GM23248 (cell line): ENCODE results near the gene SLC6A18. TPM values are rescaled to one million over a fixed set of nuclear protein-coding genes. Genes with fewer than 3 reads are reported as not detected.

Source experiments
- DNase-seq: peaks from one replicate; pipeline ENCODE4 v3.0.0-alpha.2; 2015
- H2AFZ ChIP-seq: fragments of 200-600 bp; sonication (generic); 2 replicates; pipeline ENCODE4 v1.6.1; 2016; ENCODE audit warnings: antibody characterized with exemption
- H3F3A ChIP-seq: fragments of 200-600 bp; sonication (generic); 2 replicates; pipeline ENCODE4 v1.6.1; 2016; ENCODE audit warnings: mild to moderate bottlenecking, antibody characterized with exemption, mixed run types; ENCODE audit not compliant: insufficient read depth
- H3K27ac ChIP-seq: fragments of 200-600 bp; sonication (generic); 2 replicates; pipeline ENCODE4 v1.5.1; 2016; ENCODE audit warnings: mild to moderate bottlenecking
- H3K27me3 ChIP-seq: fragments of 200-600 bp; sonication (generic); replicated peaks from 2 replicates; pipeline ENCODE4 v1.6.1; 2016; ENCODE audit warnings: mild to moderate bottlenecking; ENCODE audit not compliant: insufficient read depth
- H3K36me3 ChIP-seq: fragments of 200-600 bp; sonication (generic); 2 replicates; pipeline ENCODE4 v1.6.1; 2016; ENCODE audit warnings: low read depth, mild to moderate bottlenecking
- H3K4me1 ChIP-seq: fragments of 200-600 bp; sonication (generic); 2 replicates; pipeline ENCODE4 v1.6.1; 2016; ENCODE audit warnings: mild to moderate bottlenecking; ENCODE audit not compliant: insufficient read depth
- H3K4me2 ChIP-seq: fragments of 200-600 bp; sonication (generic); one replicate; pipeline ENCODE4 v1.6.1; 2016; ENCODE audit warnings: mild to moderate bottlenecking; ENCODE audit not compliant: unreplicated experiment
- H3K4me3 ChIP-seq: fragments of 200-600 bp; sonication (generic); 2 replicates; pipeline ENCODE4 v1.5.1; 2016; ENCODE audit warnings: mild to moderate bottlenecking
- H3K79me2 ChIP-seq: fragments of 200-600 bp; sonication (generic); 2 replicates; pipeline ENCODE4 v1.6.1; 2016; ENCODE audit warnings: mild to moderate bottlenecking; ENCODE audit not compliant: insufficient read depth
- H3K9ac ChIP-seq: fragments of 200-600 bp; sonication (generic); 2 replicates; pipeline ENCODE4 v1.6.1; 2016; ENCODE audit warnings: mild to moderate bottlenecking
- H3K9me2 ChIP-seq: fragments of 200-600 bp; sonication (generic); 2 replicates; pipeline ENCODE4 v1.6.1; 2016; ENCODE audit warnings: mixed run types, mild to moderate bottlenecking, moderate library complexity; ENCODE audit not compliant: insufficient read depth
- H3K9me3 ChIP-seq: fragments of 200-600 bp; sonication (generic); one replicate; pipeline ENCODE4 v1.6.1; 2017; ENCODE audit warnings: low read depth
- H4K20me1 ChIP-seq: fragments of 200-600 bp; sonication (generic); 2 replicates; pipeline ENCODE4 v1.6.0; 2016; ENCODE audit not compliant: insufficient read depth
- EZH2 ChIP-seq: fragments of 200-600 bp; sonication (generic); IDR thresholded peaks from 2 replicates; pipeline ENCODE4 v1.6.1; 2018; ENCODE audit warnings: antibody characterized with exemption, mild to moderate bottlenecking; ENCODE audit not compliant: insufficient read depth, poor library complexity, severe bottlenecking
- EZH2phosphoT487 ChIP-seq: fragments of 200-600 bp; sonication (generic); IDR thresholded peaks from 2 replicates; pipeline ENCODE4 v1.6.1; 2018; ENCODE audit warnings: antibody characterized with exemption, moderate library complexity, mild to moderate bottlenecking, low read depth; ENCODE audit not compliant: insufficient read depth
- WGBS, 2 experiments: methylation state at CpG; one replicate each; pipeline ENCODE4 v1.1.6; 2015 to 2017; ENCODE audit warnings: low lambda C conversion rate in 2 of 2, low coverage in 1 of 2; ENCODE audit errors: missing lambda C conversion rate in 2 of 2; 5-methylcytosine and 5-hydroxymethylcytosine counted together
- in situ Hi-C: fragments of 300-500 bp; cut with MboI; formaldehyde crosslinking; loops from 2 replicates; pipeline ENCODE4 v1.15.0; 2020
- polyA plus RNA-seq: library from polyadenylated mRNA; unstranded; fragments of >200 nt; fragmentation: Nextera tagmentation; extraction: Ambion mirVana; gene quantifications from 2 replicates; pipeline ENCODE4 v1.2.1, GENCODE V29; 2016
- total RNA-seq: library from RNA; depleted of rRNA; stranded (reverse); fragments of >200 nt; shearing (Covaris generic); gene quantifications from 2 replicates; pipeline ENCODE4 v1.2.3, GENCODE V29; 2014

Gene SLC6A18
- total and polyA plus RNA-seq, 2 experiments from 2014 or later = not detected

- Histone ChIP-seq H2AFZ (no peak overlapping the region), H3K27me3 (no peaks in the 10 kb centered on the region), H3K9me2 (no peaks in the 10 kb centered on the region), H3K9me3 (no peaks in the 10 kb centered on the region), H4K20me1 (no peaks in the 10 kb centered on the region), H3K79me2 (no peaks in the 10 kb centered on the region), H3F3A (no peaks in the 10 kb centered on the region), H3K4me2 (no peak overlapping the region), H3K36me3 (no peaks in the 10 kb centered on the region), H3K9ac (no peak overlapping the region), H3K4me3 (no peak overlapping the region), H3K4me1 (no peaks in the 10 kb centered on the region), H3K27ac (no peak overlapping the region)
- WGBS, 2 experiments = 41 to 47% methylated on average over 22 of the region's 22 CpGs
- no peak for DNase-seq
- no peak for TF ChIP-seq EZH2phosphoT487
- no peak for TF ChIP-seq EZH2
- in situ Hi-C loops = no loop called here
Observed at GRCh38 chr5:1239505-1240251, 14.5 kb downstream of the SLC6A18 start.

DNA sequence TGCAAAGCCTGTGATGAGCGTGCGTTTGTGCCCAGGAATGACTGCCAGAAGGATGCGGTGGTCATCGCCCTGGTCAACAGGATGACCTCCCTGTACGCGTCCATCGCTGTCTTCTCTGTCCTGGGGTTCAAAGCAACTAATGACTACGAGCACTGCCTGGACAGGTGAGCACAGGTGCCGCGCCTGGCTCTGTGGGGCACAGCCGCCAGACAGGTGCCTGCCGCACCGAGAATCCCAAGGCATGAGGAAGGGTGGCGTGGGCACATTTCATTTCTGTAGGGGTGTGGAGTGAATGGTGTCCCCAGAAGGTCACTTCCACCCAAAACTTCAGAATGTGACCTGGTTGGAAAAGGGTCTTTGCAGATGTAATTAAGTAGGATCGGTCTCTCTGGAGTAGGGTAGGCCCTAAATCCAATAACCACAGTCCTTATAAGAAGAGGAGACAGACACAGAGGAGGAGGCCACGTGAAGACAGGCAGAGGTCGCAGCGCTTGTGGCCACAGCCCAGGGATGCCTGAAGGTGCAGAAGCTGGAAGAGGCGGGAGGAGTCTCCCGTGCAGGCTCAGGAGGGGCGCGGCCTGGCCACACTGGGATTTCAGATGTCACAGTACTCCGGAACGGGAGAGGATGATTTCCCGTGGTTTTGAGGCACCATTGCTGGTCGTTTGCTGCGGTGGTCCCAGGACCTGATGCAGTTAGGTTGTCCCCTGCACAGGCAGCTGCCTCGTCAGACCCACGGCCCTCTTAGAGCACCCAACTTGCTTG is 15.5 kb downstream of the SLC6A18 start:
- WGBS, 2 experiments = 62 to 65% methylated on average over 28 to 29 of the region's 29 CpGs
- no peaks in the 10 kb centered on the region for H3F3A ChIP-seq
- no peak overlapping the region for H2AFZ ChIP-seq
- H3K9ac ChIP-seq = no peak overlapping the region
- H3K36me3 ChIP-seq = no peaks in the 10 kb centered on the region
- no peak overlapping the region for H3K27ac ChIP-seq
- H3K9me2 ChIP-seq = no peaks in the 10 kb centered on the region
- no peaks in the 10 kb centered on the region for H3K4me1 ChIP-seq
- H3K27me3 ChIP-seq = no peaks in the 10 kb centered on the region
- H3K4me3 ChIP-seq = no peak overlapping the region
- no peaks in the 10 kb centered on the region for H3K79me2 ChIP-seq
- TF ChIP-seq EZH2 = no peak
- no peak overlapping the region for H3K4me2 ChIP-seq
- no peaks in the 10 kb centered on the region for H4K20me1 ChIP-seq
- no peak for DNase-seq
- in situ Hi-C loops = no loop called here
- H3K9me3 ChIP-seq = no peaks in the 10 kb centered on the region

DNA sequence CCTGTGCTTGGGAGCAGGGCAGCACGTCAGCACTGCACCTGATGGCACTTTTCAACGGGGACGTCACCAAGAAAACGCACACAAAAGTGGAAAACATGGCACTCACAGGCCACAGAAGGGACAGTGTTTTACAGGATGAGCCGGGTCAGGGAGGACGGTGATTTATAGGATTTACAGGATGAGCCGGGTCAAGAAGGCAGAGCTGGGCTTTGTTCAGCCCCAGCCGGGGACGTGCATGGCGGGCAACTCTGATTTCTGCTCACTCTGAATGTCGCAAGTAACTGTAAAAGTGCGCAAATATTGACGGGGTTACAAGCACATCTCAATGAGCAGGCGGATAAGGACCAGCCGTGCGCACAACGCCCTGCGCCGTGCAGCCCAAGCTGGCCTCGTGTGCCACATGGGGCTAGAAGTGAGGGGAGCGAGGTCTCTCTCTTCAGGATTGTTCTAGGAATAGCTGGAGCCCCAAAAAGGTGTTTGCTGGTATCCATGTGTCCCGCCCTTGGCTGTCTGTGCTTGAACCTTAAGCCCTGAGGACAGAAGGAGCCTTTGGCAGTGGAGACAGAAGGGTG is 16.4 kb downstream of the SLC6A18 start:
- TF ChIP-seq EZH2 (no peak), EZH2phosphoT487 (no peak)
- WGBS, 2 experiments = 60 to 63% methylated on average over 22 of the region's 22 CpGs

GRCh38 chr5:1242733-1243486 is 17.7 kb downstream of the SLC6A18 start:
- Histone ChIP-seq H3K9me3 (no peaks in the 10 kb centered on the region), H3K9ac (no peak overlapping the region), H3K79me2 (no peaks in the 10 kb centered on the region), H3K4me3 (no peak overlapping the region), H3F3A (no peaks in the 10 kb centered on the region), H3K27ac (no peak overlapping the region), H3K4me2 (no peak overlapping the region), H3K27me3 (no peaks in the 10 kb centered on the region), H3K4me1 (no peaks in the 10 kb centered on the region), H3K9me2 (no peaks in the 10 kb centered on the region), H4K20me1 (no peaks in the 10 kb centered on the region), H3K36me3 (no peaks in the 10 kb centered on the region), H2AFZ (no peak overlapping the region)
- WGBS, 2 experiments = 31 to 38% methylated on average over 14 of the region's 14 CpGs
- in situ Hi-C loops = no loop called here
- TF ChIP-seq EZH2phosphoT487 = no peak
- TF ChIP-seq EZH2 = no peak
- DNase-seq = no peak

More for the DNA sequence above, 16.4 kb downstream of the SLC6A18 start:
- DNase-seq = no peak
- Histone ChIP-seq H3K27ac (no peak overlapping the region), H3K9me3 (no peaks in the 10 kb centered on the region), H3K4me2 (no peak overlapping the region), H3K4me1 (no peaks in the 10 kb centered on the region), H3K9ac (no peak overlapping the region), H3K4me3 (no peak overlapping the region), H2AFZ (no peak overlapping the region), H4K20me1 (no peaks in the 10 kb centered on the region), H3F3A (no peaks in the 10 kb centered on the region), H3K79me2 (no peaks in the 10 kb centered on the region), H3K9me2 (no peaks in the 10 kb centered on the region), H3K36me3 (no peaks in the 10 kb centered on the region), H3K27me3 (no peaks in the 10 kb centered on the region)
- in situ Hi-C loops = no loop called here
